A673 (cell line): ENCODE data around the gene SAG. TPM values are rescaled to one million over a fixed set of nuclear protein-coding genes. Genes with fewer than 3 reads are reported as not detected.

Experiments
- BruUV-seq: library from RNA; stranded (reverse); fragments of 400-500 nt; replicated peaks from 2 replicates; lab custom pipeline; 2021; lab: Mats Ljungman, UMichigan
- CTCF ChIA-PET: fragments of 300-600 bp; sonication (Branson Sonifier 250); formaldehyde crosslinking; loops from one replicate; lab custom pipeline; 2022; ENCODE audit warnings: antibody characterized with exemption; lab: Charles Lee
- POLR2A ChIA-PET: fragments of 300-600 bp; sonication (Branson Sonifier 250); formaldehyde crosslinking; loops from one replicate; lab custom pipeline; 2022; ENCODE audit warnings: antibody characterized with exemption; ENCODE audit not compliant: low non-redundant PET; lab: Charles Lee
- DNase-seq: peaks from one replicate; pipeline ENCODE4 v3.0.0-alpha.2; 2015; ENCODE audit warnings: low spot score
- H3K27ac ChIP-seq: fragments of 200-600 bp; sonication (generic); 2 replicates; pipeline ENCODE4 v1.5.1; 2016; ENCODE audit warnings: mixed run types, low read depth, mild to moderate bottlenecking, mixed read lengths, antibody characterized with exemption, low read length; ENCODE audit not compliant: poor library complexity, severe bottlenecking
- H3K27me3 ChIP-seq: fragments of 200-600 bp; sonication (generic); replicated peaks from 2 replicates; pipeline ENCODE4 v1.6.1; 2017; ENCODE audit warnings: mixed run types, low read depth, mild to moderate bottlenecking, mixed read lengths, antibody characterized with exemption, low read length; ENCODE audit not compliant: insufficient read depth, poor library complexity
- H3K36me3 ChIP-seq: fragments of 200-600 bp; sonication (generic); 2 replicates; pipeline ENCODE4 v1.6.1; 2016; ENCODE audit warnings: mixed run types, mild to moderate bottlenecking, mixed read lengths, antibody characterized with exemption, low read length; ENCODE audit not compliant: insufficient read depth, poor library complexity, severe bottlenecking
- H3K4me1 ChIP-seq: fragments of 200-600 bp; sonication (generic); 2 replicates; pipeline ENCODE4 v1.6.1; 2017; ENCODE audit warnings: mixed run types, mild to moderate bottlenecking, mixed read lengths, antibody characterized with exemption, low read length; ENCODE audit not compliant: insufficient read depth, poor library complexity, severe bottlenecking
- H3K4me3 ChIP-seq: fragments of 200-600 bp; sonication (generic); 2 replicates; pipeline ENCODE4 v1.5.1; 2016; ENCODE audit warnings: low read depth, mixed run types, mild to moderate bottlenecking, mixed read lengths, low read length; ENCODE audit not compliant: poor library complexity, severe bottlenecking
- H3K9me3 ChIP-seq: fragments of 200-600 bp; sonication (generic); 2 replicates; pipeline ENCODE4 v1.6.1; 2016; ENCODE audit warnings: mixed run types, low read depth, mild to moderate bottlenecking, mixed read lengths, antibody characterized with exemption, low read length; ENCODE audit not compliant: poor library complexity, severe bottlenecking
- CTCF ChIP-seq: fragments of 300-800, 200-600 bp; sonication (generic); conservative IDR thresholded peaks from 2 replicates; pipeline ENCODE4 v1.5.1; 2017; ENCODE audit warnings: low read depth, mild to moderate bottlenecking, antibody characterized with exemption, low read length, moderate library complexity, mixed read lengths
- EZH2 ChIP-seq: fragments of 200-600 bp; sonication (generic); IDR thresholded peaks from 2 replicates; pipeline ENCODE4 v1.6.1; 2017; ENCODE audit warnings: borderline replicate concordance, low read depth, mild to moderate bottlenecking, mixed read lengths, antibody characterized with exemption, low read length; ENCODE audit not compliant: poor library complexity, severe bottlenecking
- intact Hi-C: fragments of 100-400 bp; cut with micrococcal nuclease; formaldehyde crosslinking; loops from one replicate; pipeline ENCODE4 v1.10.0; 2022; ENCODE audit not compliant: unreplicated experiment
- total RNA-seq: library from RNA; stranded (reverse); gene quantifications from 2 replicates; pipeline ENCODE4 v1.2.3, GENCODE V29; 2021

Gene SAG
- total RNA-seq, 1 experiment from 2014 or later: 1.3 TPM

- ChIA-PET CTCF (no interaction called here), POLR2A (no interaction called here)
- peaks cover 6% of the 10 kb centered on the region for H3K36me3 ChIP-seq
- H3K4me3 ChIP-seq: no peak overlapping the region
- intact Hi-C loops: no loop called here
- H3K27me3 ChIP-seq: no peaks in the 10 kb centered on the region
- DNase-seq: no peak
- TF ChIP-seq EZH2 (no peak), CTCF (no peak)
- no TSS peak for BruUV-seq
- no peaks in the 10 kb centered on the region for H3K9me3 ChIP-seq
- H3K4me1 ChIP-seq: no peaks in the 10 kb centered on the region
- H3K27ac ChIP-seq: no peak overlapping the region
Observed at GRCh38 chr2:233300401-233300800, 7.2 kb upstream of the SAG start.

- POLR2A ChIA-PET: no interaction called here
- BruUV-seq: no TSS peak
Observed at GRCh38 chr2:233301248-233301647, 6.4 kb upstream of the SAG start.

GRCh38 chr2:233301811-233302210, 5.8 kb upstream of the SAG start:
- CTCF ChIA-PET: no interaction called here
- Histone ChIP-seq H3K27me3 (no peaks in the 10 kb centered on the region), H3K27ac (no peak overlapping the region), H3K36me3 (no peaks in the 10 kb centered on the region), H3K9me3 (no peaks in the 10 kb centered on the region), H3K4me1 (no peaks in the 10 kb centered on the region), H3K4me3 (no peak overlapping the region)
- intact Hi-C loops: no loop called here
- TF ChIP-seq EZH2: no peak
- no peak for TF ChIP-seq CTCF
- BruUV-seq: no TSS peak
- DNase-seq: no peak
- POLR2A ChIA-PET: no interaction called here

More at GRCh38 chr2:233301248-233301647, 6.4 kb upstream of the SAG start:
- Histone ChIP-seq H3K4me3 (no peak overlapping the region), H3K27ac (no peak overlapping the region), H3K9me3 (no peaks in the 10 kb centered on the region), H3K4me1 (no peaks in the 10 kb centered on the region), H3K36me3 (no peaks in the 10 kb centered on the region), H3K27me3 (no peaks in the 10 kb centered on the region)
- no peak for DNase-seq
- CTCF ChIA-PET: no interaction called here
- intact Hi-C loops: no loop called here
- no peak for TF ChIP-seq EZH2
- TF ChIP-seq CTCF: no peak
